ENCODE data around the gene SCLY.

DNA sequence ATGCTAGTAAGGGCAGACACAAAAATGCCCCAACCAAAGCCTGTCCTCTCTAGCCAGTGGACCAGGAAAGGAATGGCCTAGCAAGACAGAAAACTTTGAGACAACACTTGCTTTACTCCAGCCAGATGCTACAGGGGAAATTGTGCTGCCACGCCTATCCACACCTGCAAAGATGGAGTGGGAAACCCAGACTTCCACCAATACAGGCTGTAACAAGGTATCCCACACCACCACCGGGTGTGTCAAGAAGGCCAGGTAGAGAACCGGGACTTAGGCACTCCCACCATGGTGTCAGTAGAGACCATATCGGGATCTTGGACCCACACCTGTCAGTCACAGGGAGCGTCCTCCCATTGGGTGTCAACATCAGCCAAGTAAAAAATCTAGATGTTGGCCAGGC lies 23.1 kb downstream of the SCLY start:
- TF ChIP-seq POLR2AphosphoS5 (IDR thresholded peaks at IDR 0.05) (no peak), CTCF (IDR thresholded peaks at IDR 0.05) (no peak), EP300 (IDR thresholded peaks at IDR 0.05) (no peak), POLR2A (IDR thresholded peaks at IDR 0.05; ENCODE audit: low read depth) (no peak)

Measured in esophagus muscularis mucosa (tissue), 4 donors.